HG02852 (cell line): Measurements from ENCODE around the gene LRMDA.
"Not testable (repeated sequence)": the region's sequence is repeated elsewhere in the genome, so short reads cannot be mapped to it uniquely, and the experiment has no call there.

Experiments
- ATAC-seq: cut with Tn5 transposase; IDR thresholded peaks from one replicate; pipeline ENCODE4 v1.9.1; 2021; ENCODE audit warnings: mild to moderate bottlenecking, moderate library complexity; ENCODE audit not compliant: unreplicated experiment

Gene LRMDA

DNA sequence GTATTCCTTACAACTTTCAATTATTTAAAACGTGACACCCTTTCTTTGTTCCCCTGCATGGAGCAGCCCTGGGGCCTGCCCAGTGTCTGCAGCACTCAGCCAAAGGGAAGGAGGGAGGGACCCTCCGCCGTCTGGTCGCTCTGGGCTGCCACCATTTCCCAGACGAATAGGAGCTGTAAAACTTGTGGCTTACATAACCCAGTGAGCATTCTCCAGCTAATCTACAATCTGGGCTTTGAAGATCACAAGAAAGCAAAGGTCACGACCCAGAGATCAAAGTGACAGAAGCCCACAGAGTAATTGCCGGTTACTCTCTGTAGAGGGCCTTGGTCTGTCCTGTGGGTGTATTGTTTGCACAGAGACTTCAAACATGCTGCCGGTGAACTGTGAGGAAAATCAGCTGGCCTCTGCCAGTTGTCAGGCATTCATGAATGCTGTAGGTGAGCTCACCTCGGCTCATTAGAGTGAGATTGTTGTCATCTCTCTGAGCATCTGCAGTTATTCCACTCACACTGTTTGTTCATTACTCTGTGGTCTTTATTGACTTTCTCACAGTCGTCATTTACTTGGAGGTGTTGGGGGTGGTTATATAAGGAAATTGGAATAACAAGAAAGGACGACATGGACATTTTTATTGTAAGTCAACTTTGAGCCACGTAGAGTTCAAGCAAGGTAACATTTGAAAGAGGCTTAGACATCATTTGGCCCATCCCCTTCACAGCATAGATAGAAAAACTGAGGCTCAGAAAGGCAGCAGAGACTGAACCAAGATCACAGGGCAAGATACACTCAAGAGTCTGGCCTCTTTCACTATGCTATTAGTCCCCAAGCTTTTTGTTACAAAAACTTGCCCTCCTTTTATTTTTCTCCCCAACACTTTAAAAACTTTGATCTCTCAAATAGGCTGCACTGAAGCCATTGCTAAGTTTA is 619.8 kb downstream of the LRMDA start:
- no peak for ATAC-seq

DNA sequence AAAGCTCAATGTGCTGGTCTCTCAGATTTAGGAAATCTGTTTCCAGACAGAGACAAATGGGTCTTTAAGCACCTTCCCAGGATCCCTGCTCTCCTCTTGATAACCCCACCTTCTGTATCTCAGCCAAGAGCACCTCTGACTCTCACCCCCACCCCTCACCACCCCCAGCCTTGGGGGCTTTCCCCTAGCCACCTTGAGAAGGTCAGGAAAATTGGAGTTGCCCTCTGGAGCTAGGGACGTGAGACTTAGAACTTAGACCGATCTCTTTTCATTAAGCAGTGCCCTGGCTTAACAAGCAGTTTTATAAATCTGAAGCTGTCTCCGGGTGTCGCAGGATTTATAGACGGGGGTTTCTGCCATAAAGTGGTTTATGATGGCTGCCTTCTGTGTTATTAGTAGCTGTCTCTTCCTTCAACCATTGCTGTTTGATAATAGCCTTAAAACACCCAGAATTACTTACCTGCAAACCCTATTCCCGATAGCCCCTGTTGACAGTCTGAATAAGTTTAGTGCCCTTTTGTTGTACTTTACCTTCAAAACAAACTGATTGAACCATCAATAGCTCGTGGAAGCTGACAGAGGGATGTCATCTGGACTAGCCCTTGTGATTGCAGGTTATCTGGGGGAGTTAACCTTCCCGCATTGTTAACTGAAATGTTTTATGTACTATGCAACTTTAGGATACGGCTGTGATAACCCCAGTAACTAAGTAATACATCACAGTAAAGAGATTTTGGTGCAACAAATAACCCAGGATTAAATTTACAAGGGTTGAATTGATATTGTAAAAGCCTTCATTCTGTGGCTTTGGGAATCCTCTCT is 621.5 kb downstream of the LRMDA start:
- ATAC-seq: no peak

DNA sequence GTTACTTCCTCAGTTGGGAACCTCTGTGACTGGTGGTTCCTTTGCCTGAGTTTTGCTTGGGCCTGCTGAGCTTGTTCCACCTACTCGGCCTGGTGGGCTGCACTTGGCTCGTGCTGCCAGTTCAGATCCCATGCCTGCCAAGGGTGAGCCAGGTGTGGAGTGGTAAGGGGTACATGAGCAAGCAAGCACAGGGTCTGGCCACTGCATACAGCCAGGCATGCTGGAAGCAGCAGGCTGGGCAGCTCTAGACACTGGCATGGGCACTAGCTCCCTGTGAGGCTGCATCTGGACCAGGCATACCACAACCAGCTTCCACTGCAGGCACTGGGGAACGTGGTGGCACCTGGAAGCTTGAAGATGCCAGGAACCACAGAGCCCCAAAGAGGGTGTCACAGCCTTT is 624.0 kb downstream of the LRMDA start:
- no peak for ATAC-seq

DNA sequence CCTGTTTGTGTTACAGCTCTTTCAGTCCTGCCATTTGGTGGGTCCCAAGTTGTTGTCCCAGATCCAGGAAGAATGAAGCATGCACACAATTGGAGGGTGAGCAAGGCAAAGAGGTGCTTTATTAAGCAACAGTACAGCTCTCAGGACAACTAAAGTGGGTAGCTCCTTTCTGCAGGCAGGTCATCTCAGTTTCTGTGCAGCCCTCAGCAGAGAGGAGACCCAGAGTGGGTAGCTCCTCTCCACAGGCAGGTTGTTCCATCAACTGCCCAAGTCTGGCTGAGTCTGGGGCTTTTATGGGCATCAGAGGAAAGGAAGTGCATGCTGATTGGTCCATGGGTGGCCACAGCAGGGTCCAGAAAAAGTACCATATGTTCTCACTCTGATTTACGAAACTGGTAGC is 624.5 kb downstream of the LRMDA start:
- ATAC-seq: no peak

DNA sequence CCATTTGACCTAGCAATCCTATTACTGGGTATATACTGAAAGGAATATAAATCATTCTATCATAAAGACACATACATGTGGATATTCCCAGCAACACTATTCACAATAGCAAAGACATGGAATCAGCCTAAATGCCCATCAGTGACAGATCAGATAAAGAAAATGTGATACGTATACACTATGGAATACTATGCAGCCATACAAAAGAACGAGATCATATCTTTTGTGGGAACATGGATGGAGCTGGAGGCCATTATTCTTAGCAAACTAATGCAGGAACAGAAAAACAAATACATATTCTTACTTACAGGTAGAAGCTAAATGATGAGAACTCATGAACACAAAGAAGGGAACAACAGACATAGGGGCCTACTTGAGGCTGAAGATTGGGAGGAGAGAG is 629.6 kb downstream of the LRMDA start:
- ATAC-seq: not testable (repeated sequence)

DNA sequence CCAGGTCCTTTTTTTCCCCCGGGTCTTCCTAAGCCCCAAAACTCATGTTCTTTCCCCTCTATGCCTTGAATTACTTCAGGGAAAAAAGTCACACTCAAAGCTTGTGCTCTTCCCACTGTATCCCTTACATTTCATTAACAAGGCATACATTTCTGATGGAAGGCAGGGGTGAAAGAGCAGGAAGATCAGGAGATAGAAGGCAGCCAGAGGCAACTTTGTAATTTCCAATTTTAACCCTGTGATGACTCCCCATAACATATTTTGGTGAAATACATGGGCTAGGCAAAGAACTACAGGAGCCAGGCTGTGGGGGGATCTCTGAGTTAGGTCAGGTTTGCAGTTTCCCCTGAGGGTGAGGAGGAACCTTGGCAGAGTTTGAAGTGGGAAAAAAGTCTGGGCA is 635.0 kb downstream of the LRMDA start:
- no peak for ATAC-seq

DNA sequence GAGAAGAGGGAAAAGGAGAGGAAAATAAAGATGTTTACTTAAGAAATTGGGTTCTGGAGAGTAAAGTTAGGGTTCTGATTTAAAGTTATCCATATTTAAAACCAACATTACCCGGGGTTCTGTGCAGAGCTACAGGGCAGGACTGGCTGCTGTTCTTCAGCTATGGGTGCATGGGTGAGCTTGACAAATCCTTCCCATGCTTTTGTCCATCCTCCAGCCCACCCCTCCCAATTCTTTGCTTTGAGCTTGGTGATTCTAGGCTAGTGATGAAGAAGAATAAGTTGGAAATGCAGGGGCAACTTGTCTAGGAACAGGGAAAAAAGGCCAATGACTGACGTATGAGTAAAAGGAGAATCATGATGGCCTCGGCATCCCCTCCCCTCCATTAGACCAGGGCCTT is 636.0 kb downstream of the LRMDA start:
- no peak for ATAC-seq

DNA sequence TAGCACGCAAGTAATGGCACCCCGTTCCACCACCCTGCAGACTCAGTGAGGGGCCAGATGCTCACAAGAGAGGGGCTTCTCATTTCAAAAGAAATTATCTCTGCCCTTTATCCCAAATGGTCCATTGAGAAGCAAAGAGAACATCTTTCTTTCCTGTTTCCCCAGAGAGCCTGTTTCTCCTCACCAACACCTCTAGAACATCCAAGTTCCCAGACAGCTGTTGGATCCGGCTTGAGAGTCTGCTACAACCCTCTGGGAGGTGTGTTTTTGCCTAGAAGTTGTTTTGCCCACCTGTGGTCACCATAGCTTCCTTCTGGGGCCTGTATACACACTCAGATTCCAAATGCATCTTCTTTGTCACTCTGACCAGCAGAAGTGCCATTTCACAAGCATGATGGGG is 637.4 kb downstream of the LRMDA start:
- ATAC-seq: no peak

DNA sequence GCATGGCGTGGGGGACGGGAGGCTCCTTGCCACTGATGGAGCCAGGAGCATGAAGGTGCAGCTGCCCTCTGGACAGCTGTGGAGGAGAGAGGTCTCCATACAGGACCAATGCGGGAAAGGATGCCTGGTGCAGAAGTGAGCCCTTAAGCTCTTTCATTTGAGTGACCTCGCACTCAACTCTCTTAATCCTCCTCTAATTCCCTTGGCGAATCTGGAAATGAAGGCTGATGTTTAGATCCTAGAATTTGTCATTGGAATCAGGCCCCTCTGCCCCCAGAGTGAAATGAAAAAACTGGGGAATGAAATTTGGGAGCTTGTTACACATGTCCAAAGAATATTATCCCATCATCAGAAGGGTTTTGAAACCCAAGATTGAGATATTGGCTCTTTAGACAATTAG is 639.5 kb downstream of the LRMDA start:
- no peak for ATAC-seq

DNA sequence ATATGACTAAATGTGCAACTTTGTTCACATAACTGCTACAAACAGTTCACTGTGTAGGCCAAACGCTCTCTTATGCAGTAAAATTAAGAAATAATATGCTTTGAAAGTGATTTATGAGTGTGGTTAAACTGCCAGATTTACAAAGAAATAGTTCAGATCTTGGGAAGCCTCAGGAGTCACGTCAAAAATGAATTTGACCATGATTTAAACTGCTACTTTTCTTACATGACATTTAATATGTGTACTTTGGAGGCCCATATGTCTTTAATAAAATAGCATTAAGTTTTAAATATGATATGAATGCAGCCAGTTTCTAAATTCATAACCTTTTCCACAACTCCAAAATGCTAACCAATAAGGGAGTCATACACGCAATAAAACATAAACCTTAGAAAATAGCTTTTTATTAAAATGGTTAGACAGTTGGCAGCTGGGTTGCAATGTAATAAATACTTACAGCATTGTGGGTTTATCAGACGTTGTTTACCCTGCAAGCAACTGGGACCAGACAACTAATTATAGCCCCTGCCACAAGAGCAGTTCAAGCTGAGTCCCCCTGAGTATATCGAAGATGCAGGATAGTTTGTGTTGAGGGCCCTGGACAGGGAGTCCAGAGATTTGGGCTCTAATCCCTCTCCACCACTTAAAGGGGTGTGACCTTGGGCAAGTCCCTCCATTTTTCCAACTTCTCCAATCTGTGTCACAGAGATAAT is 640.4 kb downstream of the LRMDA start:
- no peak for ATAC-seq

DNA sequence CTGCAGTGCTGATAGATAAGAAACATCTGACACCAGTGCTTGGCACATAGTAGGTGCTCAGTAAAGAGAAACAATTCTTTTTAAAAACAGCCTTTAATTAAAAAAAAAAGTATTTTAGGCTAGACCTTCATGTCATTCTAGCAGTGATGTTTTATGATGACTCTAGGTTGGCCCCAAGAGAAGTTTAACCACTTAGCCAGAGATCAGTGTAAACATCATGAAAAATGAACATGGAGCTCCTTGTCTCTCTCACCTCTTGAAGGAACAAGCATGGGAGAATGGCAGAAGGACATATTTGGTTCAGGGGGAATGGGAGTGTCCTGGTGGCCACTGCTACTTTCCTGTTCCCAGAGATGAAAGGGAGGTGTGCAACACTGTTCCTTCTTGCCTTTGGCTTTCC is 641.0 kb downstream of the LRMDA start:
- ATAC-seq: no peak

DNA sequence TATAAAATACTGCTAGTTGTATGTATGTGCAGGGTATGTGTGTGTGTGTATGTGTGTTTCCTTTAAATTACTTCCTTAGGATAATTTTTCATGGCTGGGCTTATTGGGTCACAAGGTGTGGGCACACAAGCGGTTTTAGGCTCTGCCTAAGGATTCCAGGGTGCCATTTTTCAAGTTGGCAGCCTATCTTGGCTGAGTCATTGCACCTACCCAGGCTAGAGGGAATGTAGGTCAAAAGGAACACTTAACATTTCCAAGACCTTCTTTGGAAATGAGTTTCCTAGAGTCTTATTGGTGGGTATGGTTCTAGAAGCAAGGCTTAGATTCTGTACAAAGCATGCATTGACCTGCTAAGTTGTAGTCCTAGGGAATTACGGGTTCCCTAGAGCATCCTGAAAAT is 642.1 kb downstream of the LRMDA start:
- no peak for ATAC-seq

DNA sequence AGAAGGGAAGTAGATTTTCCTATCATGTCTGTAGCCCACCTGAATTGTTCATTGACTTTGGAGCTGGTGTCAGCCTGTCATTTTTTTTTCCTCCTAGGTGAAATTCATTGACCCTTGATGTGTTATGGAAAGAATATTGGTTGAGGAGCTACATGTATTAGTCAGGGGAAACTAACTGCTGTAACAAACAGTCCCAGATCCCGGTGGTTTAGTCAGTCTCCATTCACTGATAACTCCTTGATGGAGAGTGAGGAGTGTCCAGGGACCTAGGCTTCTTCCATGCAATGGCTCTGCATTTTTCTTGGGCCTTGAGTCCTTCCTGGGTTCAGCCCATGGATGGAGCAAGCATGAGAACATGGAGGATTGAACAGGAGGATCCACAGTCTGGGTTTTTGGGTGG is 643.2 kb downstream of the LRMDA start:
- no peak for ATAC-seq

DNA sequence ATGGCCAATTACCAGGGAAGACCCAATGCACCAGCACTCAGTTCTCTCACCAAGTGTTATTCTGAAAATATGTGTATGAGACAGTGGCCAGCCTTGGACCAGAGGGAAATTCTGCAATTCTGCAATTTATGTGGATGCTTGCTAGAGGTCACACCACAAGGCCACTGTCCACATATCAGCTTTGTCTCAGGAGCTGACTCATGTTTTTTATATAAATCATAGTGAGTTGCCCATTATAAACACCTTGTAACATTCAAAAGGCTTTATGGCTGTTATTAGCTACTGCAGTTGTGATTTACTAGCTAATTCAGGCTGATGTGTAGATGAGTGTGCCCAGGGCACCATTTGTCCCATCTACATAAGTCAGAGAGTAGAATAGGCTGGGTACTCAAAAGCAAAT is 649.0 kb downstream of the LRMDA start:
- ATAC-seq: no peak

DNA sequence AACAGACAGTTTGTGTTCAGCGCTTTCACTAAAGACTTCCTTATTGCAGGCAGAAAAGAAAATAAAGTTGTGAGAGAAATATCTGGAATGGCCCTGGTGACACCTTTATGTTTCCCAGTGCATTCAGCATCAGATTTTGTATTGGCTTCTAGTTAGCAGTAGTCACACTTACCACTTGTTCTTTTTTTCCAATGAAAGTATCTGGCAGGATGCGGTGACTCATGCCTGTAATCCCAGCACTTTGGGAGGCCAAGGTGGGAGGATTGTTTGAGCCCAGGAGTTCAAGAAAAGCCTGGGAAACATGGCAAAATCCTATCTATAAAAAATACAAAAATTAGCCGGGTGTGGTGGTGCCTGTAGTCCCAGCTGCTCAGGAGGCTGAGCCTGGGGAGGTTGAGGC is 649.6 kb downstream of the LRMDA start:
- ATAC-seq: no peak

DNA sequence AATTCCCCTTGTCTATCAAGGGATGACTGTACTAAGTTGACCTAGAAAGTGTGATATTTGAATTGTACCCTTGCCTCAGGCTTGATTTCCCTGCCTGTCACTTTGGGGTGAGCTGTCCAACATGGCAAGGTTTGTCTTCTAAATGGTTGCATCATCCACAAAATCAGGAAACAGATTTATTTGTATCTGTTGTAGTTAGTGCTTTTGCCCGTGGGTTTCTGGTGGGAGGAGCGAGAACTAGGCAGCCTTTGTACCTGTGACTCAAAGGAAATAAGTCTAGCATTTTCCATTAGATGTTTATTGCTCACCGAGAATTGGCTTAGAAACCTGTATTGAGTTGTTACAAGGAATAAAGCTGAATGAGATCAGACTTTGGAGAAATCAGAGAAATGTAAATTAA is 650.8 kb downstream of the LRMDA start:
- no peak for ATAC-seq

DNA sequence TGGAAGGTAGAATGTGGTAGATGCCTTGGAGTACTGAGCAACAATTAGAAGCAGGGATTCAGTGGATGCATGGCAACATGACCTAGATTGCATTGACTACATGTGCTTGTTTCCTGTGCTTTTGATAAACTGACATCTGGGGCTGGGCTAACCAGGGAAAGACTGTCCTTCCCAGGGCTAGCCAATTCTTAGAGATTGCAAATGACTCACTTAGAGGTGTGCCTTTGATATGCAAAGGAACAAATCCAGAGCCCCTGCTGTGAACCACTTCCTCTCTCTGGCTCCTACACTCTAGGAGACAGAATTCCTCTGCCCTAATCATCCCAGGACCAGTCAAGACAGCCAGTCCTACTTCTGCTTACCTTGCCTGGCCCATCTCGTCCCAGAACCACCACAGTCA is 651.5 kb downstream of the LRMDA start:
- no peak for ATAC-seq

DNA sequence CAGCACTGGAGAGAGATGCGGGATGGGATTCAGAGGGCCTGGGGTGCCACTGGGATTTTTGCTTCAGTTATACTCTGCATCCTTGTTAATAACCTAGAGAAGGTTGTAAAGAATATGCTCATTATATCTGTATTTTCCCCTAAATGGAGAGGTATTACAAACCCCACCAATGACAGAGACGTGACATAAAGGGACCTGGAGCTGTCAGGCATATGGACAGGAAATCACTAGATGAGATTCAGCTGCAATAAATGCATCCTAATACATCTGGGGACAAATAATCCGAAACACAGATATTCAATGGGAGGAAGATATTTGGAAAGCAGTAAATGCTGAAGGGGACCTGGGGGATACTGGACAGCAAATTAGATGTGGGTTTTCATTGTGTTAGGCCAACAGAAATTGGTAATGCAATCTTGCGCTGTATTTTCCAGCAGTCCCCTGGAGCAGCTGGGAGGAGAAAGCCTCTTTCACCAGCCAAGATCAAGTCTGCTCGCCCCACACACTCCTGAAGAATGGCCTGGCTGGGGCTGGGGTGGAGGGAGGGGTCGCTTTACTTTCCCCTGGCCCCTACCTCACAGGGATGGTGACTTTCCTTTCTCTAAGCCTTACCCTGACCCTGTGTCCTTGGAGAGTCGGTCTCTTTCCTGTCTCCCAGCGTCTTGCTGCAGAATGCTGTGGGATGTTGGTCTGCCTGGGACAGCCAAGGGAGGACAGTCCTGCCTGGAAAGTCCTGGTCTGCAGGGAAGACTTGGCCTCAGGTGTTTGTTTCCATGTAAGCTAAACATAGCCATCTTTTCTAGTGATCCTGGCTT is 653.8 kb downstream of the LRMDA start:
- ATAC-seq: no peak

DNA sequence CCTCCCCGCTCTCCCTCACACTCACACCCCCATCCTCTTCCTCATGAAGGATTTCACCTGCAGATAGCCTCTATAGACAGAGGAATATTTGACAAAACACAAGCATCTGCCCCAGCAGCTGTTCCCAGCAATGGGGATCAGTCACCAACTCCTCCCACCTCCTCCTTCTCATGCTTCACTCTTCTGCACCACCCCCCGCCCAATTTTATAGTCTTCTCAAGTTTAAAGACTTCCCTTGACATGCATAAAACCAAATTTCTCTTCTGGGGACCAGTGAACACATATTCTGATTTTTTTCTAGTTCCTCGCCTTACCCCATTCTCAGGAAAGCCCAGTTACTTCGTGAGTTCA is 654.4 kb downstream of the LRMDA start:
- no peak for ATAC-seq

DNA sequence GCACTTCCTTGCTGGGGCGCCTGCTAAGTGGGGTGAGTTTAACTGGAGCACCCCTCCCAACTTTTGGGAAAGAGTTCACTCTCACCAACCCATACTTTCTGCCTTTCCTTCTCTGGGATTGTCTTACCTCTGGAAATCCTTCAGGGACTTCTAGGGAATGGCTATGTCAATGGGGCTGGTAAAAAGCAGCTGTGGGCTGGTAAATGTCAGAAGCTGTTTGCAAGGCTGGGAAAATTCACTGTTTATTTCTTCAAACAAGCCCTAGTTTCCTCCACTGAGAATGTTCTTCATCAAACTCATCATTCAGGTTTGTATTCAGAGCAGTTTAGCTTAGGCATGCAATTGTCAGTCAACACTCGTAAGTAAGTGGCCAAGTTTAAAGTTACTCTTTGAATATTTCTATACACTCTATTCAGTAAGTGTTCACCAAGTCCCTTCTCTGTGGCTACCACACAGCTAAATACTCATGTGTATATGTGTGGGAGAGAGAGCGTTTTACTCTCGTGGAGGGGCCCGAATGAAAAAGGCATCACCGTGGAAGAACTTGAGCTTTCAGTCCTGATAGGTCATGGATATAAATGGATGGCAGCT is 654.8 kb downstream of the LRMDA start:
- no peak for ATAC-seq
